Epithelial cell of proximal tubule (primary cell): ENCODE results near the gene AMOTL1. TPM values are rescaled to one million over a fixed set of nuclear protein-coding genes. Genes with fewer than 3 reads are reported as not detected.

Source experiments
- DNase-seq: peaks from one replicate; pipeline ENCODE4 v3.0.0-alpha.2; 2011; ENCODE audit warnings: low read depth
- H3K4me3 ChIP-seq: 2 replicates; pipeline ENCODE4 v1.5.1; 2011; ENCODE audit warnings: low read depth, mild to moderate bottlenecking, low read length
- CTCF ChIP-seq: conservative IDR thresholded peaks from 2 replicates; pipeline ENCODE4 v1.5.1; 2012; ENCODE audit warnings: low read depth, mild to moderate bottlenecking, low read length
- total RNA-seq: library from RNA; depleted of rRNA; stranded (reverse); fragments of >200 nt; gene quantifications from 2 replicates; pipeline ENCODE4 v1.2.3, GENCODE V29; 2015

AMOTL1 gene
- total RNA-seq, 1 donor from 2014 or later: 31.8 TPM

GRCh38 chr11:94735907-94736306 lies 32.2 kb upstream of the AMOTL1 start:
- no peak for DNase-seq
- no peak overlapping the region for H3K4me3 ChIP-seq
- TF ChIP-seq CTCF: no peak

DNA sequence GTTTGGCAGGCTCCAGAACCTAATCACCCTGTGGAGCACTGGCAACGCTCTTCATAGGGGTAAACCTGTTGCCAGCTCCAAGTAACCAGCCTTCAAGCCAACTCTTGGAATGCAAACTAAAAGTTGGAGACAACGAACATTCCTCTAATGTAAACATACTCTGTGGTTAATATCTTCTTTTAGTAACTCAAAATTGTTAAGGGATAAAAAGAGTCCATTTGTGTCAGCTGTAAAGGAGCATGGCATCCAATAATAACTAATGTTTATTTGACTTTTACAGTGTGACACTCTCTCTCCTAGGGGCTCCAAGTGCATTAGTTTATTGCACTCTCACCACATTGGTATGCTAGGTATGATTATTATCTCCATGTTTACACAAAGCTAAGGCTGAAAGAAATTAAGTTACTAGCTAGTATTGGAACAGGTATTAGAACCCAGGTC lies 31.0 kb upstream of the AMOTL1 start:
- TF ChIP-seq CTCF: no peak
- no peak for DNase-seq

DNA sequence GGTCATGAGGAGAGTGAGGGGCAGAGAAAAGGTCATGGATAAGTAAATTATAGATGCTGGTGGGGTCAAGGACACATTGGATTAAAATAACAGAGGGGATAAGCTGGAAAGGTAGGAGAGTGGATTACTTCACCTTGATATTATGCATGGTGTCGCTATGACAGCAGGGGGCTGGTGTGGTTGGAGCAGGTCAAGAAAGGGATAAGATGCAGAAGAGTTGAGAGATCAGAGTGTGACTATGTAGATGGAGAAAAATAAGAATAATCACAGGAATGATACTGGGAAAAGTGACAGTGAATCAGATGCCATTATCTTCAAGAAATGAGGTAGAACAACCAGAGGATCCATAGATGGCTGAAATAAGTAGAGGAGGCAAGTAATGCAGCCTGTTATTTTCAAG lies 29.4 kb upstream of the AMOTL1 start:
- DNase-seq: no peak

More for the DNA sequence above, 31.0 kb upstream of the AMOTL1 start:
- no peak overlapping the region for H3K4me3 ChIP-seq

DNA sequence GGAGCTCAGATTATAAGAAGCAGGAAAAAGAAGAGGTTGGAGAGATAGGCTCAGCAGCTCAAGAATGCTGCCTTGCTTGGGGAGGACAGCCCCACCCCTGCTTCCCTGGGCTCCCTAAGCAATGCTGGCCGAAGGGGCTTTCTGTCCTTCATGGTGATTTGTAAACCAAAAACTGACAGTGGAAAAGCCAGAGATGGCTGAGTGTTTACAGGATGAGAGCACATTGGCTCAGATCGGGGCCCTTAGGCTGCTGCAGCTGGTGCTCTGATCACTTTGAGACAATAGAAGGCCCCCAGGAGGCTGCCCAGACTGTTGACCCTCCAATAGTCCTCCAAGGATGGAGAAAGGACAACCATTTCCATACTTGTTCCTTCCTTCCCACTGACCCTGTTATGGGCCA lies 28.8 kb upstream of the AMOTL1 start:
- TF ChIP-seq CTCF: no peak
- DNase-seq: no peak
- no peak overlapping the region for H3K4me3 ChIP-seq

More for the DNA sequence above, 29.4 kb upstream of the AMOTL1 start:
- no peak overlapping the region for H3K4me3 ChIP-seq
- no peak for TF ChIP-seq CTCF

GRCh38 chr11:94740083-94741021 lies 27.8 kb upstream of the AMOTL1 start:
- DNase-seq: no peak
- TF ChIP-seq CTCF: no peak
- H3K4me3 ChIP-seq: peak overlapping the region; percentile 58

- no peak for DNase-seq
- TF ChIP-seq CTCF: peak; percentile 62
- peak overlapping the region; percentile 58 for H3K4me3 ChIP-seq
These were observed 27.0 kb upstream of the AMOTL1 start for GRCh38 chr11:94741022-94741679.

DNA sequence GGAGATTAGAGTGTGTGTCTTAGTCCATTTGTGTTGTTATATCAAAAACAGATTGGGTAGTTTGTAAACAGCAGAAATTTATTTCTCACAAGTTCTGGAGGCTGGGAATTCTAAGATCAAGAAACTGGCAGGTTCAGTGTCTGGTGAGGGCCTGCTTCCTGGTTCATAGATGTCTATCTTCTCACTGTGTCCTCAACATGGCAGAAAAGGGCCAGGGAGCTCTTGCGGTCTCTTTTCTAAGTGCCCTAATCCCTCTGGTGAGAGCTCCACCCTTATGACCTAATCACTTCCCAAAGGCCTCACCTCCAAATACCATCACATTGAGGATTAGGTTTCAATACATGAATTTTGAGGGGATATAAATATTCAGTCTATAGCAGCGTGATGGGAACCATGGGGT lies 25.5 kb upstream of the AMOTL1 start:
- DNase-seq: no peak
- no peak for TF ChIP-seq CTCF
- H3K4me3 ChIP-seq: no peak overlapping the region
